Activated naive CD8-positive, alpha-beta T cell treated with anti-CD3 and anti-CD28 coated beads for 36 hours (primary cell): Measurements from ENCODE around the gene LSS. TPM values are rescaled to one million over a fixed set of nuclear protein-coding genes. Genes with fewer than 3 reads are reported as not detected.
"Not testable (repeated sequence)": the region's sequence is repeated elsewhere in the genome, so short reads cannot be mapped to it uniquely, and the experiment has no call there.

Experiments
- DNase-seq: peaks from one replicate; pipeline ENCODE4 v3.0.0; 2021
- H3K27ac Mint-ChIP-seq: one replicate; pipeline ENCODE4 v1.8.0; 2022; ENCODE audit warnings: mild to moderate bottlenecking, moderate library complexity, mixed read lengths
- H3K27me3 Mint-ChIP-seq: one replicate; pipeline ENCODE4 v1.8.0; 2022; ENCODE audit warnings: mild to moderate bottlenecking, mixed read lengths
- H3K36me3 Mint-ChIP-seq: one replicate; pipeline ENCODE4 v1.8.0; 2021; ENCODE audit warnings: mild to moderate bottlenecking, mixed read lengths
- H3K4me1 Mint-ChIP-seq: one replicate; pipeline ENCODE4 v1.8.0; 2021; ENCODE audit warnings: mixed read lengths
- H3K4me3 Mint-ChIP-seq: one replicate; pipeline ENCODE4 v1.8.0; 2022; ENCODE audit warnings: mild to moderate bottlenecking, moderate library complexity, mixed read lengths
- H3K9me3 Mint-ChIP-seq: one replicate; pipeline ENCODE4 v1.8.0; 2022; ENCODE audit warnings: mixed read lengths
- total RNA-seq, 2 experiments: library from RNA; stranded (reverse); gene quantifications; one replicate each; pipeline ENCODE4 v1.2.3, GENCODE V29; 2021

LSS gene
- total RNA-seq, 2 experiments from 2014 or later: 15.8 to 16.7 TPM

- Mint-ChIP-seq H3K4me1 (peaks cover 29% of the 10 kb centered on the region), H3K27me3 (no peaks in the 10 kb centered on the region), H3K27ac (no peak overlapping the region), H3K9me3 (no peaks in the 10 kb centered on the region), H3K4me3 (no peak overlapping the region), H3K36me3 (peaks cover 63% of the 10 kb centered on the region)
- no peak for DNase-seq
Measured at GRCh38 chr21:46252840-46253239, 24.3 kb upstream of the LSS start.

- Mint-ChIP-seq H3K4me1 (peaks cover 29% of the 10 kb centered on the region), H3K36me3 (peaks cover 67% of the 10 kb centered on the region), H3K27me3 (no peaks in the 10 kb centered on the region), H3K9me3 (no peaks in the 10 kb centered on the region), H3K27ac (no peak overlapping the region), H3K4me3 (no peak overlapping the region)
- no peak for DNase-seq
Measured at GRCh38 chr21:46250146-46250725, 21.7 kb upstream of the LSS start.

- H3K27ac Mint-ChIP-seq: no peak overlapping the region
- DNase-seq: no peak
- no peaks in the 10 kb centered on the region for H3K27me3 Mint-ChIP-seq
- no peak overlapping the region for H3K4me3 Mint-ChIP-seq
- peaks cover 20% of the 10 kb centered on the region for H3K4me1 Mint-ChIP-seq
- peaks cover 55% of the 10 kb centered on the region for H3K36me3 Mint-ChIP-seq
- no peaks in the 10 kb centered on the region for H3K9me3 Mint-ChIP-seq
Measured at GRCh38 chr21:46248827-46249226, 20.3 kb upstream of the LSS start.

GRCh38 chr21:46248422-46248782, 19.8 kb upstream of the LSS start:
- Mint-ChIP-seq H3K4me1 (peaks cover 15% of the 10 kb centered on the region), H3K27ac (no peak overlapping the region), H3K4me3 (no peak overlapping the region), H3K9me3 (no peaks in the 10 kb centered on the region), H3K27me3 (no peaks in the 10 kb centered on the region), H3K36me3 (peaks cover 51% of the 10 kb centered on the region)
- no peak for DNase-seq

- Mint-ChIP-seq H3K27me3 (no peaks in the 10 kb centered on the region), H3K4me3 (no peak overlapping the region), H3K9me3 (no peaks in the 10 kb centered on the region), H3K4me1 (peaks cover 13% of the 10 kb centered on the region), H3K27ac (no peak overlapping the region), H3K36me3 (peaks cover 46% of the 10 kb centered on the region)
- DNase-seq: no peak
Measured at GRCh38 chr21:46247699-46248421, 19.3 kb upstream of the LSS start.

- no peaks in the 10 kb centered on the region for H3K27me3 Mint-ChIP-seq
- no peak overlapping the region for H3K4me3 Mint-ChIP-seq
- H3K9me3 Mint-ChIP-seq: no peaks in the 10 kb centered on the region
- no peak overlapping the region for H3K27ac Mint-ChIP-seq
- peaks cover 10% of the 10 kb centered on the region for H3K4me1 Mint-ChIP-seq
- peaks cover 40% of the 10 kb centered on the region for H3K36me3 Mint-ChIP-seq
- DNase-seq: no peak
Measured at GRCh38 chr21:46246345-46246744, 17.8 kb upstream of the LSS start.

GRCh38 chr21:46245213-46245915, 16.8 kb upstream of the LSS start:
- Mint-ChIP-seq H3K4me3 (no peak overlapping the region), H3K27me3 (no peaks in the 10 kb centered on the region), H3K36me3 (peaks cover 34% of the 10 kb centered on the region), H3K4me1 (peaks cover 4% of the 10 kb centered on the region), H3K27ac (no peak overlapping the region), H3K9me3 (no peaks in the 10 kb centered on the region)
- DNase-seq: no peak

- Mint-ChIP-seq H3K27me3 (no peaks in the 10 kb centered on the region), H3K9me3 (no peaks in the 10 kb centered on the region), H3K4me3 (no peak overlapping the region), H3K36me3 (peaks cover 33% of the 10 kb centered on the region), H3K27ac (no peak overlapping the region), H3K4me1 (peaks cover 2% of the 10 kb centered on the region)
- DNase-seq: no peak
Measured at GRCh38 chr21:46244602-46245001, 16.0 kb upstream of the LSS start.

- Mint-ChIP-seq H3K4me3 (no peak overlapping the region), H3K4me1 (peaks cover 2% of the 10 kb centered on the region), H3K9me3 (no peaks in the 10 kb centered on the region), H3K27me3 (no peaks in the 10 kb centered on the region), H3K27ac (no peak overlapping the region), H3K36me3 (peaks cover 31% of the 10 kb centered on the region)
- DNase-seq: no peak
Measured at GRCh38 chr21:46243960-46244361, 15.4 kb upstream of the LSS start.

GRCh38 chr21:46243325-46243724, 14.8 kb upstream of the LSS start:
- no peak overlapping the region for H3K4me3 Mint-ChIP-seq
- peaks cover 30% of the 10 kb centered on the region for H3K36me3 Mint-ChIP-seq
- H3K4me1 Mint-ChIP-seq: peaks cover 2% of the 10 kb centered on the region
- H3K27ac Mint-ChIP-seq: peak overlapping the region; percentile 60
- no peaks in the 10 kb centered on the region for H3K9me3 Mint-ChIP-seq
- no peak for DNase-seq
- no peaks in the 10 kb centered on the region for H3K27me3 Mint-ChIP-seq

- H3K27ac Mint-ChIP-seq, H3K4me3 Mint-ChIP-seq, DNase-seq, H3K27me3 Mint-ChIP-seq, H3K4me1 Mint-ChIP-seq, H3K9me3 Mint-ChIP-seq: not testable (repeated sequence)
- peaks cover 24% of the 10 kb centered on the region for H3K36me3 Mint-ChIP-seq
Measured at GRCh38 chr21:46241577-46241976, 13.0 kb upstream of the LSS start.

- Mint-ChIP-seq H3K9me3 (no peaks in the 10 kb centered on the region), H3K27me3 (no peaks in the 10 kb centered on the region), H3K36me3 (peaks cover 19% of the 10 kb centered on the region), H3K4me3 (no peak overlapping the region), H3K27ac (peak overlapping the region; percentile 13), H3K4me1 (peaks cover 2% of the 10 kb centered on the region)
- DNase-seq: no peak
Measured at GRCh38 chr21:46239817-46240325, 11.3 kb upstream of the LSS start.

- H3K9me3 Mint-ChIP-seq: no peaks in the 10 kb centered on the region
- no peaks in the 10 kb centered on the region for H3K27me3 Mint-ChIP-seq
- peaks cover 12% of the 10 kb centered on the region for H3K4me1 Mint-ChIP-seq
- DNase-seq: no peak
- no peak overlapping the region for H3K4me3 Mint-ChIP-seq
- peaks cover 36% of the 10 kb centered on the region for H3K36me3 Mint-ChIP-seq
- H3K27ac Mint-ChIP-seq: no peak overlapping the region
Measured at GRCh38 chr21:46237474-46237873, 8.9 kb upstream of the LSS start.

GRCh38 chr21:46234436-46234950, 5.9 kb upstream of the LSS start:
- Mint-ChIP-seq H3K4me3 (no peak overlapping the region), H3K27me3 (no peaks in the 10 kb centered on the region), H3K9me3 (peaks cover 6% of the 10 kb centered on the region), H3K4me1 (peaks cover 23% of the 10 kb centered on the region), H3K27ac (peak overlapping the region; percentile 3), H3K36me3 (peaks cover 56% of the 10 kb centered on the region)
- DNase-seq: no peak

- Mint-ChIP-seq H3K9me3 (peaks cover 6% of the 10 kb centered on the region), H3K36me3 (peaks cover 49% of the 10 kb centered on the region), H3K27ac (peak overlapping the region; percentile 62), H3K4me1 (peaks cover 44% of the 10 kb centered on the region), H3K27me3 (no peaks in the 10 kb centered on the region), H3K4me3 (peak overlapping the region; percentile 69)
- no peak for DNase-seq
Measured at GRCh38 chr21:46229923-46230260, 1.3 kb upstream of the LSS start.
